Measurements from ENCODE around the gene TRIO.

Gene TRIO

DNA sequence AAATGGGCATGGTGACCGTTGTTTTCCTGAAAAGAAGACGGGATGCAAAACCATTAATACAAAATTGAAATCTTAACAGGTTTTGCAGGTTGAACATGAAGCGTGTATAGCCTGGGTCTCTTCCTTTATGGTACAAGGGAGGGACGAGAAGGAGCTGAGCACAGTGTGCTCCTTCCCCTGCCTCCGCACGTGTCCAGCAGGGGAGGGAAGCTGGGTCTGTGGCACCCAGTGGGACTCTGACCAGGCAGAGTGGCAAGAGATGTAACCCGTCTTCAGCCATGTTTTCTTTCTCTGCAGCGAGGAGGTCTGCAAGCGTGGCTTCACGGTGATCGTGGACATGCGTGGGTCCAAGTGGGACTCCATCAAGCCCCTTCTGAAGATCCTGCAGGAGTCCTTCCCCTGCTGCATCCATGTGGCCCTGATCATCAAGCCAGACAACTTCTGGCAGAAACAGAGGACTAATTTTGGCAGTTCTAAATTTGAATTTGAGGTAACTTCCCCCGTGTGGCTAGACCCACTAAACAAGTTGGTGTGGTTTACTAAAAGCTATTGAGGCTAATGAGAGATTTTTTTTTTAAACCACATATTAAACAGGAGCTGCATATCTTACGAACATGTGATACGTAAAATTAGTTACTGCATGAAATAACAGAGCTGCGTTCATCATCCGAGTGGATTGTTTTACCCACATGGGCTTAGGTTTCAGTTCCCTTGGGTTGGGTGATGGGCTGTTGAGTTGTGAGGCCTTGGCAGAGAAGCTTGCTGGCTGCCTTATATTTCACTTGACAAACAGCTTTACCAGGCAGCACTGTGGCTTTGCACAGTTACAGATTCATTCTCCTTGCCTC is 143.7 kb downstream of the TRIO start:
- H3K27me3 ChIP-seq (ENCODE audit: control insufficient read depth, low read length) = no peaks in the 10 kb centered on the region
- no peak for TF ChIP-seq EZH2phosphoT487 (IDR thresholded peaks at IDR 0.05; ENCODE audit: borderline replicate concordance, low read length)
- TF ChIP-seq, protein P1, sequence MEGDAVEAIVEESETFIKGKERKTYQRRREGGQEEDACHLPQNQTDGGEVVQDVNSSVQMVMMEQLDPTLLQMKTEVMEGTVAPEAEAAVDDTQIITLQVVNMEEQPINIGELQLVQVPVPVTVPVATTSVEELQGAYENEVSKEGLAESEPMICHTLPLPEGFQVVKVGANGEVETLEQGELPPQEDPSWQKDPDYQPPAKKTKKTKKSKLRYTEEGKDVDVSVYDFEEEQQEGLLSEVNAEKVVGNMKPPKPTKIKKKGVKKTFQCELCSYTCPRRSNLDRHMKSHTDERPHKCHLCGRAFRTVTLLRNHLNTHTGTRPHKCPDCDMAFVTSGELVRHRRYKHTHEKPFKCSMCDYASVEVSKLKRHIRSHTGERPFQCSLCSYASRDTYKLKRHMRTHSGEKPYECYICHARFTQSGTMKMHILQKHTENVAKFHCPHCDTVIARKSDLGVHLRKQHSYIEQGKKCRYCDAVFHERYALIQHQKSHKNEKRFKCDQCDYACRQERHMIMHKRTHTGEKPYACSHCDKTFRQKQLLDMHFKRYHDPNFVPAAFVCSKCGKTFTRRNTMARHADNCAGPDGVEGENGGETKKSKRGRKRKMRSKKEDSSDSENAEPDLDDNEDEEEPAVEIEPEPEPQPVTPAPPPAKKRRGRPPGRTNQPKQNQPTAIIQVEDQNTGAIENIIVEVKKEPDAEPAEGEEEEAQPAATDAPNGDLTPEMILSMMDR (IDR thresholded peaks at IDR 0.05; ENCODE audit: low read depth, low read length, poor library complexity, severe bottlenecking) = no peak
- peaks cover 7% of the 10 kb centered on the region for H3K36me3 ChIP-seq (ENCODE audit: control insufficient read depth, low read length)
- no peaks in the 10 kb centered on the region for H3F3A ChIP-seq (ENCODE audit: control insufficient read depth, insufficient read depth)
- H3K9me2 ChIP-seq (replicated peaks; ENCODE audit: control insufficient read depth, low read length) = no peaks in the 10 kb centered on the region
- H3K27ac ChIP-seq (ENCODE audit: low read depth, low read length) = no peak overlapping the region
- no peaks in the 10 kb centered on the region for H3K9me3 ChIP-seq (ENCODE audit: control insufficient read depth, insufficient read depth, low read length)
- peaks cover 21% of the 10 kb centered on the region for H3K4me1 ChIP-seq (ENCODE audit: control insufficient read depth, low read length)
- H3K4me3 ChIP-seq (ENCODE audit: low read length) = peak overlapping the region; percentile 2; the same call in 1 of the 2 replicates
- 0 out of 2 replicates have a peak, but pooled peaks cover 4% of the 10 kb centered on the region for H4K20me1 ChIP-seq (ENCODE audit: control insufficient read depth, insufficient read depth, low read depth, low read length)
- H3K4me2 ChIP-seq (ENCODE audit: low read length) = peak overlapping the region; percentile 38
- no peaks in the 10 kb centered on the region for H3K79me2 ChIP-seq (ENCODE audit: control insufficient read depth, low read length)

DNA sequence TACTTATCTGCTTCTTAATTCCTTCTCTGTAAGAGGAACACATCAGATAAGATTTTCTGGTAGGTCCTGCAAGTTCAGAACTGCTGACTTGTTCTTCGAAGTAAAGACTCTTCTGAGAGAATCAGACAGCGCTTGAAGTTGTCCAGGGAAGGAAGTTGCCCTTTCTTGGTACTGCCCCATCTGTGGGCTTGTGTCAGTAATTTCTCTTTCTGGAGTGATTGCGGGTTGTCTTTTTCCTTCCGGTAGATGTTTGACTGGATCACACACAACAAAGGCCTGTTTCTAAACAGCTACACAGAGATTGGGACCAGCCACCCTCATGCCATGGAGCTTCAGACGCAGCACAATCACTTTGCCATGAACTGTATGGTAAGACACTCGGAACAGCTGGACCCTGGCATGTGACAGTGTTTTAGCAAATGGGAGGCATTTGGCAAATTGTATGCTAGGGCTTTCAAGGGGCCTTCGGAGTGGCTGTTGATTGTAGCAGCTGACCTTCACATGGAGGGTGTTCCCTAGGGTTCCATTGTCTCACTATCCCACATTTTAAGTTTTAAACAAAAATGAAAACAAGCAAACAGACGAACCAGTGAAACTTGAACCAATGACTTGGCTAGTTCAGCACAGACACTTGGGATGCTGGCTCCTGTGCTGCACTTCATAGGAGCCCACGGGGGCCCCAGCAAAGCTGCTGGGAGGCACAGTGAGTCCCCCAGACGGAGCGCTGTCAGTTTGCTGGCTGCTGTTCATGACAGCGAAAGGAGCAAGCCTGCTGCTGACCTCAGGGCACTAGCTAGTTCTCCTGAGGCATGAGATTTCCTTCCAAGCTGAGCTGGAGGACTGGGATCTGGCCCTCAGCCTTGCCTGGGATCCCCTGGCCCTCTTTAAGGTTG is 149.9 kb downstream of the TRIO start:
- H3K4me1 ChIP-seq (ENCODE audit: control insufficient read depth, low read length) = no peaks in the 10 kb centered on the region
- H3K27me3 ChIP-seq (ENCODE audit: control insufficient read depth, low read length) = no peaks in the 10 kb centered on the region
- no peak overlapping the region for H3K4me3 ChIP-seq (ENCODE audit: low read length)
- H3K79me2 ChIP-seq (ENCODE audit: control insufficient read depth, low read length) = no peaks in the 10 kb centered on the region
- H4K20me1 ChIP-seq (ENCODE audit: control insufficient read depth, insufficient read depth, low read depth, low read length) = no peaks in the 10 kb centered on the region
- H3K9me2 ChIP-seq (replicated peaks; ENCODE audit: control insufficient read depth, low read length) = no peaks in the 10 kb centered on the region
- H3F3A ChIP-seq (ENCODE audit: control insufficient read depth, insufficient read depth) = no peaks in the 10 kb centered on the region
- no peak for TF ChIP-seq EZH2phosphoT487 (IDR thresholded peaks at IDR 0.05; ENCODE audit: borderline replicate concordance, low read length)
- TF ChIP-seq, protein P1 (IDR thresholded peaks at IDR 0.05; ENCODE audit: low read depth, low read length, poor library complexity, severe bottlenecking) = no peak
- H3K27ac ChIP-seq (ENCODE audit: low read depth, low read length) = no peak overlapping the region
- no peak overlapping the region for H3K4me2 ChIP-seq (ENCODE audit: low read length)
- H3K36me3 ChIP-seq (ENCODE audit: control insufficient read depth, low read length) = peaks cover 6% of the 10 kb centered on the region
- no peaks in the 10 kb centered on the region for H3K9me3 ChIP-seq (ENCODE audit: control insufficient read depth, insufficient read depth, low read length)

DNA sequence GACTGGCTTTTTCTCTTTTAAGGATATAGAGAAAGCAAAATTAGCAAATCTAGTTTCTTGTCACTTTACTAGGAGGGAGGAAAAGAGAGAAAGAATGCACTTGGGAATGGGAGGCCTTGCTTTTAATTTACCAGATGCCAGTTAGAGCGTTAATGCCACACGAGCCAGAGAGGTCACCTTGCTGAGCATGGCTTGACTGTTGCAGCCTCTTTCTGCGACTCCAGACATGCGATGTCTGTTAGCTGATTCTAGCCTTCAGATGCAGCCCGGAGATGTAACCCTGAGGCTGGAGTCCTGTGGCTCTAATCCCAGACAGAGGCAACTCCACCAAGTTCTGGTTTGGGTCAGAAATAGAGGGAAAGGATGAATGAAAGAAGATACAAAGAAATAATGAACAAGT is 152.5 kb downstream of the TRIO start:
- Histone ChIP-seq H4K20me1 (ENCODE audit: control insufficient read depth, insufficient read depth, low read depth, low read length) (no peaks in the 10 kb centered on the region), H3K4me1 (ENCODE audit: control insufficient read depth, low read length) (no peaks in the 10 kb centered on the region), H3K36me3 (ENCODE audit: control insufficient read depth, low read length) (peaks cover 8% of the 10 kb centered on the region), H3K79me2 (ENCODE audit: control insufficient read depth, low read length) (no peaks in the 10 kb centered on the region), H3K9me3 (ENCODE audit: control insufficient read depth, insufficient read depth, low read length) (no peaks in the 10 kb centered on the region), H3F3A (ENCODE audit: control insufficient read depth, insufficient read depth) (no peaks in the 10 kb centered on the region), H3K4me3 (ENCODE audit: low read length) (no peak overlapping the region), H3K9me2 (replicated peaks; ENCODE audit: control insufficient read depth, low read length) (no peaks in the 10 kb centered on the region), H3K27ac (ENCODE audit: low read depth, low read length) (no peak overlapping the region), H3K4me2 (ENCODE audit: low read length) (no peak overlapping the region), H3K27me3 (ENCODE audit: control insufficient read depth, low read length) (no peaks in the 10 kb centered on the region)
- no peak for TF ChIP-seq EZH2phosphoT487 (IDR thresholded peaks at IDR 0.05; ENCODE audit: borderline replicate concordance, low read length)
- TF ChIP-seq, protein P1 (IDR thresholded peaks at IDR 0.05; ENCODE audit: low read depth, low read length, poor library complexity, severe bottlenecking) = no peak
